ENCODE data around the gene ZDHHC17.
"Not testable (repeated sequence)": the region's sequence is repeated elsewhere in the genome, so short reads cannot be mapped to it uniquely, and the experiment has no call there.

The ZDHHC17 gene, protein sequence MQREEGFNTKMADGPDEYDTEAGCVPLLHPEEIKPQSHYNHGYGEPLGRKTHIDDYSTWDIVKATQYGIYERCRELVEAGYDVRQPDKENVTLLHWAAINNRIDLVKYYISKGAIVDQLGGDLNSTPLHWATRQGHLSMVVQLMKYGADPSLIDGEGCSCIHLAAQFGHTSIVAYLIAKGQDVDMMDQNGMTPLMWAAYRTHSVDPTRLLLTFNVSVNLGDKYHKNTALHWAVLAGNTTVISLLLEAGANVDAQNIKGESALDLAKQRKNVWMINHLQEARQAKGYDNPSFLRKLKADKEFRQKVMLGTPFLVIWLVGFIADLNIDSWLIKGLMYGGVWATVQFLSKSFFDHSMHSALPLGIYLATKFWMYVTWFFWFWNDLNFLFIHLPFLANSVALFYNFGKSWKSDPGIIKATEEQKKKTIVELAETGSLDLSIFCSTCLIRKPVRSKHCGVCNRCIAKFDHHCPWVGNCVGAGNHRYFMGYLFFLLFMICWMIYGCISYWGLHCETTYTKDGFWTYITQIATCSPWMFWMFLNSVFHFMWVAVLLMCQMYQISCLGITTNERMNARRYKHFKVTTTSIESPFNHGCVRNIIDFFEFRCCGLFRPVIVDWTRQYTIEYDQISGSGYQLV

DNA sequence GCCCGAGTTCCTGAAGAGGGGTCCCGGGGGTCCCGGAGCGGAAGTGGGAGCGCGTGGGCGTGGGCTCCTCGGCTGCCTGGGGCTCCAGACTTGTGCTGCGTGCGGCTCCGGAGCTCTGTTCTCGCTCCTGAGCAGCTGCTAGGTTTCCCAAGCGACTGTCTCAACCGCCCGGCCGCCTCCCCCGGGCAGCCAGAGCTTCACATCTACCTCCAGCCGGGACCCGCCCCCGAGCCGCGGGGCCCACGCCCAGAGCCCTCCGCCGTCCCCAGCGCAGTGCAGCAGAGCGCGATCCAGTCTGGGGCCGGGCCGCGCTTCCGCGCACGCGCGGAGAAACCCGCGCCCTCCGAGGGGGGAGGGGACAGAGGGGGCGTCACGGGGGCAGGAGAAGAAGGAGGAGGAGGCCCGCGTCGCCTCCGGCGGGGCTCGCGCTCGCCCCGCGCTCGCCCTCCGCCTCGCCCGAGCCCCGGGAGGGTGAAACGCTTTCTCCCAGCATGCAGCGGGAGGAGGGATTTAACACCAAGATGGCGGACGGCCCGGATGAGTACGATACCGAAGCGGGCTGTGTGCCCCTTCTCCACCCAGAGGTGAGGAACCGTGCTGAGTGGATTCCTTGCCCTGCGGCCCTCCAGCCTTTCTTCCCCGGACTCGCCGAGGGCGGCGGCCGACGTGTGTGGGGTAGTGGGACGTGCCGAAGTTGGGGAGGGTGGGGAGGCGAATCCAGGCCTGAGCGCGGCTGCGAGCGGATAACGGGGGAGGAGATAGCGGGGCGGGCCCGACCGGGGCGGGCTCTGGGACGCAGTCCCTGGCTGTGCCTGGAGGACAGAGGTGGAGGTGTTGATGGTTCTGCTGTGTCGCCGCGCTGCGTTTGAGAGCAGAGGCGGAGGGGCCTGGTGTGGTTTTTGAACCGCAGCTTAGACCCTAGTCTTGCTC lies at the start of gene ZDHHC17:
Gene ZDHHC17 (plus strand): TSS at position 370 of the 930 bp plus-strand sequence. CDS start 122 bp downstream, at position 492.
- peak; percentile 87 to 88 for DNase-seq (ENCODE audit: low read depth in 2 of 2)

DNA sequence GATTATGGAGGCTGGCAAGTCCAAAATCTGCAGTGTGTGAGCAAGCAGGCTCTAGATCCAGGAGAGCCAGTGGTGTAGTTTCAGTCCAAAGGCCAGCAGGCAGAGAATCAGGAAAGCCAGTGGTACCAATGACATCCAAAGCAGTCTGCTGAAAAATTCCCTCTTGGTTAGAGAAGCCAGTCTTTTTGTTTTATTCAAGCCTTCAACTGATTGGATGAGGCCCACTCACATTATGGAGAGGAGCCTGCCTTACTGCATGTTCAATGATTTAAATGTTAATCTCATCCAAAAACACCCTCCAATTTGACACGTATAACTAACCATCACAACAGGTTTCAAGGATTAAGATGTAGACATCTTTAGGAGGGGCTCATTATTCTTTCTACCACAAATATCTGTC lies 49.5 kb upstream of the ZDHHC17 start:
- no peak for DNase-seq (ENCODE audit: low read depth in 2 of 2)

DNA sequence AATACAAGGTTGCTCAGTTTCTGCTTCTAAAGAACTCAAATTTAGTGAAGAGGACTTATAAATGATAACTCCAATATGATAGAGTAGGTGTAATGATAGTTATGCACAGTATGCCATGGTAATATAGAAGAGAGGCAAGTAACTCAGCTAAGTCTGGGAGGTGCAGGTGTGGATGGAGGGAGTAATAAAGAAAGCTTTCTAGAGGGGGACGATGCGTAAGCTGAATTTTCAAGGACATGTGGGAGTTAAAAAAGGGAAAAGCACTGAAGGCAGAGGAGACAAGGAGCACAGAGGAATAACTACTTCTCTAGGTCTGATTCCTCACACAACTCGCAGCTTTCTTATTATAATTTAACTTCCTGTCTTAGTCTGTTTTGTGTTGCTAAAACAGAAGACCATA lies 49.1 kb upstream of the ZDHHC17 start:
- DNase-seq (ENCODE audit: low read depth in 2 of 2), result no peak

DNA sequence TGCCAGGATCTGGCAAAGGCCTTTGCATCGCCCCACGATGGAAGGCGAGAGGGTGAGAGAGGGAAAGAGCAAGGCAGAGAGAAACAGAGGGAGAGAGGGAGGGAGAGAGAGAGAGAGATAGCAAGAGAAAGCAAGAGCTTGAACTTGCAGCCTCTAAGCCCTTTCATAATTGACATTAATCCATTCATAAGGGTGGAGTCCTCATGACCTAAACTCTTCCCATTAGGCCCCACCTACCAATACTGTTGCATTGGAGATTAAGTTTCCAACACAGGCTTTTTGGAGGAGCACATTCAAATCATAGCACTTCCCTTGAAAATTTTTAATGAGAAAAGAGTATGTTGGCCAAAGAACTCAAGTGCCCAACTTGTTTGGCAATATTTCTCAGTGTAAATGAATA lies 48.6 kb upstream of the ZDHHC17 start:
- no peak for DNase-seq (ENCODE audit: low read depth in 2 of 2)

DNA sequence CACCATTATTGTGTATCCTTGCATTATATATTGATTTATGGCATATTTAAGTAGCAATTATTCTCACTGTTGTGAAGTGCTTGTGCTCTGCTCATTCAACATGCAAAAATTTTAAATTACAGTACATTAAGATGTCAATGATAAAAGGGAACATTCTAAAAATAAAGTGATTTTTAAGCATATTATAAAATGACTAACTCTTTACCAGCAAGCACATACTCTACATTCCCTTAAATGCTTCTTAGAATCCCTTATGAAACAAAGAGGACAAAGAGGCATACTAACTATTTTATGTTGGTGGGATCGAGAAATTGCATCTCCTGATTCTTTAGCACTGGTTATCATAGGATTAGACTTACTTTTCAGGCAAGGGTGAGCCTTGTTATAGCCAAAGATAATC lies 46.6 kb upstream of the ZDHHC17 start:
- no peak for DNase-seq (ENCODE audit: low read depth in 2 of 2)

DNA sequence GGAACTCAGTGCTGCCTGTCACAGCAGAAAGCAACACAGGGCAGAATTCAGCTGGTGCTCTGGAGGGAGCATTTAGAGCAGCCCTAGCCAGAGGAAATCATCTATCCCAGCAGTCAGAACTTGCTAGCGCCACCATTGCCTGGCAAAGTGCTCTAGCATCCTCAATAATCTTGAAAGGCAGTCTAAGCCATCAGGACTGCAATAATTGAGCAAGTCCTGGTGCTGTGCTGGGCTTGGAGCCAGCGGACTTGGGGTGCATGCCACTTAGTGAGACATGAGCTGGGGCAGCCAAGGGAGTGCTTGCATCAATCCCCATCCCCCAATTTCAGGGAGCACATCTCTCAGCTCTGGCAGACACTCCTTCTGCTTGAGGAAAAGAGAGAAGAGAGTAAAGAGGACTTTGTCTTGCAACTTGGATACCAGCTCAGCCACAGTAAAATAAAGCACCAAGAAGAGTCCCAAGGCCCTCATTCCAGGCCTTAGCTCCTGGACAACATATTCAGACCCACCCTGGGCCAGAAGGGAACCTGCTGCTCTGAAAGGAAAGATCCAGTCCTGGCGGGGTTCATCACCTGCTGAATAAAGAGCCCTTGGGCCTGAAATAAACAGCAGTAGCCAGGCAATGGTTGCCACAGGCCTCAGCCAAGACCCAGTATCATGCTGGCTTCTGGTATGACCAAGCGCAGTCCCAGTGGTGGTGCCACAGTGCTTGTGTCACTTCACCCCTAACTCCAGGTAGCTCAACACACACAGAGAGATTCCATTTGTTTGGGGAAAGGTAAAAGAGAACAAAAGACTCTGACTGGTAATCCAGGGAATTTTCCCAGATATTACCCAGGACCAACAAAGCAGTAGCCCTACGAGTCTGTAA lies 44.5 kb upstream of the ZDHHC17 start:
- no peak for DNase-seq (ENCODE audit: low read depth in 2 of 2)

DNA sequence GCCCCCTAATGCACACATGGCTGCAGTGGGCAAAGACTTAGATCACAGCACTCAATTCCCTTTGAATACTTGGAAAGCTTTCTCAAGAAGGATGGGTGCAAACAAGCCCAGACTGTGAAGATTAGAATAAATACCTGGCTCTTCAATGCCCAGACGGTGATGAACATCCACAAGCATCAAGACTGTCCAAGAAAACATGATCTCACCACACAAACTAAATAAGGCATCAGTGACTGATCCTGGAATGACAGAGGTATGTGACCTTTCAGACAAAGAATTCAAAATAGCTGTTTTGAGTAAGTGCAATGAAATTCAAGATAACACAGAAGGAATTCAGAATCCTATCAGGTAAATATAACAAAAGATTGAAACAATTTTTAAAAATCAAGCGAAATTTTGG lies 43.8 kb upstream of the ZDHHC17 start:
- DNase-seq (ENCODE audit: low read depth in 2 of 2), result no peak

DNA sequence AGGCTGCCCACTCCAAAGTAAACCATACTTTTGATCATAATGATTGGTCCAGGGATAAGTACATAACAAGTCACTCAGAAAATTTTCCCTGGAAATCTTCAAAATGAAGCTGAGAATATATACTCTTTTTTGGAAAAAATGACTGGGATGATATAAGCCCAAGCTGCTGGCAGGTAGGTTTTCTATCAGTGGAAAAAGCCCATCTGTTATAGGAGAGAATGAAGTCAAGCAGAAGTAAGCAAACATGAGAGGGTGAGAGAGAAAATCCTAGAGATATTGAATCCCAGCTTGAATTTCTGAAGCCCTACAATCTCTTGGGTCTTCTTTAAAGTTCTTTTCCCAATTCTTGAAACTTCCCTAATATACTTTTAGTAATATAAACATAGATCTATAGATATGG lies 37.3 kb upstream of the ZDHHC17 start:
- no peak for DNase-seq (ENCODE audit: low read depth in 2 of 2)

DNA sequence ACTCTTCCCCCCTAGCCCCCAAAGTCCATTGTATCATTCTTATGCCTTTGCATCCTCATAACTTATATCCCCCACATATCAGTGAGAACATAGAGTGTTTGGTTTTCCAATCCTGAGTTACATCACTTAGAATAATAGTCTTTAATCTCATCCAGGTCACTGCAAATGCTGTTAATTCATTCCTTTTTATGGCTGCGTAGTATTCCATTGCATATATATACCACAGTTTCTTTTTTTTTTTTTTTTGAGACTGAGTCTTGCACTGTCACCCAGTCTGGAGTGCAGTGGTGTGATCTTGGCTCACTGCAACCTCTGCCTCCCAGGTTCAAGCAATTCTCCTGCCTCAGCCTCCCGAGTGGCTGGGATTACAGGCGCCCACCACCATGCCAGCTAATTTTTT lies 31.7 kb upstream of the ZDHHC17 start:
- DNase-seq (ENCODE audit: low read depth in 2 of 2), result not testable (repeated sequence)

DNA sequence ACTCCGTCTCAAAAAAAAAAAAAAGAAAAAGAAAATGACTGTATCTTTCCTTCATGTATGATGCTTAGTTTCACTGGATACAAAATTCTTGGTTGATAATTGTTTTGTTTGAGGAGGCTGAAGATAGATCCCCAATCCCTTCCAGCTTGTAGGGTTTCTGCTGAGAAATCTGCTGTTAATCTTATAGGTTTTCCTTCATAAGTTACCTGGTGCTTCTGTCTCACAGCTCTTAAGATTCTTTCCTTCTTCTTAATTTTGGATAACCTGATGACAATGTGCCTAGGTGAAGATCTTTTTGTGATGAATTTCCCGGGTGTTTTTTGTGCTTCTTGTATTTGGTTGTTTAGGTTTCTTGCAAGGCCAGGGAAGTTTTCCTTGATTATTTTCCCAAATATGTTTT lies 26.2 kb upstream of the ZDHHC17 start:
- DNase-seq (ENCODE audit: low read depth in 2 of 2), result not testable (repeated sequence)

DNA sequence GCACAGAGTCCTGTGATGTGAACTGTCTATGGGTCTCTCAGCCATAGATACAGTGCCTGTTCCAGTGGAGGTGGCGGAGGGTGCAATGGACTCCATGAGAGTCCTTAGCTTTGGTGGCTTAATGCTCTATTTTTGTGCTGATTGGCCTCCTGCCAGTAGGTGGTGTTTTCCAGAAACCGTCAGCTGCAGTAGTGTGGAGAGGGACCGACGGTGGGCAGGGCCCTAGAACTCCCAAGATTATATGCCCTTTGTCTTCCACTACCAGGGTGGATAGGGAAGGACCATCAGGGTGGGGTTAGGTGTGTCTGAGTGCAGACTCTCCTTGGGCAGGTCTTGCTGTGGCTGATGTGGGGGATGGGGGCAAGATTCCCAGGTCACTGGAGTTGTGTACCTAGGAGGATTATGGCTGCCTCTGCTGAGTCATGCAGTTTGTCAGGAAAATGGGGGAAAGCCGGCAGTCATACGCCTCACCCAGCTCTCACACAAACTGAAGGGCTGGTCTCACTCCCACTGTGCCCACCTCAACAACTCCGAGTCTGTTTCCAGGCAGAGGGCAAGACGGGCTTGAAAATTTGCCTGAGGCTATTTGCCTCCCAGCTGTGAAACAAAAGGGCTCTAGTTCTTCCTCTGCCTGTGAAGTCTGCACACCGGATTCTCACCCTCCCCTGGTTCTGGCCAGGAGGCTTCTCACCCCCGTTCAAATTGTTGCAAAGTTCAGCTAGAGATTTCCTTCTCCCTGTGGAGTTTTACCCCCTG lies 24.9 kb upstream of the ZDHHC17 start:
- no peak for DNase-seq (ENCODE audit: low read depth in 2 of 2)

DNA sequence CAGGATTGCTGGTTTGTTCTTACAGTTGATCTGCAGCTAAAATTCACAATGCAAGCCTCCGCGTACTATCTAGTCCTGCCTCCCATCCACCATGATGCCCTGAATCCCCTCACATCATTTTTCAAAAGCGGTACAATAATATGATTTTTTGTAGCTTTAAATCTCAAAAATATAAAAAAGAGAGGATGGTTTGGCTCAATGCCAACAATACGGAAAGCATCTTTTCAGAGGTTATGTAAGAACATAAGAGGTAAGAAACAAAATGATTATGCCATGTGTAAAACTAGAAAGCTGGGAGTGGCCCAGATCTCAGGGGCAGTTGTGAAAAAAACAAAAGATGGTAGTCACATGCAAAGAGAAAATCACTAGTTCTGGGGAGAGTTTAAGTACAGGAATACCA lies 24.0 kb upstream of the ZDHHC17 start:
- no peak for DNase-seq (ENCODE audit: low read depth in 2 of 2)

DNA sequence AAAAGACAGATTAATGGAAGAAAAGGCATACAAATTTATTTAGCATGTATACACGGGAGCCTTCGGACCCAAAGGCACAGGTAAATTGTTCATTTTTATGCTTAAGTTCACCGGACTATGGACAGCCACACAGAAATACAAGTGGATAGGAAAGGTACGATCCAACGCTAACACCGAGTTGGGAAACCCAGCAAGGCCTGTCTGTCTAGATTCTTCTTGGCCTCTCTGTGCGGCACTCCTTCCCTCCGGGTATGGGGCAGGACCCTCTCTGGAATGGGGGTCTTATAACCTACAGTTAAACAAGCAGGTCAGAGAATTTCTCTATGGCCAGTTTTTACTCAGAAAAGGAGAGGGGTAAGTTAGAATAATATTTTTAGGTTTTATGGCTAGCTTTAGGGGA lies 23.4 kb upstream of the ZDHHC17 start:
- DNase-seq (ENCODE audit: low read depth in 2 of 2), result no peak

DNA sequence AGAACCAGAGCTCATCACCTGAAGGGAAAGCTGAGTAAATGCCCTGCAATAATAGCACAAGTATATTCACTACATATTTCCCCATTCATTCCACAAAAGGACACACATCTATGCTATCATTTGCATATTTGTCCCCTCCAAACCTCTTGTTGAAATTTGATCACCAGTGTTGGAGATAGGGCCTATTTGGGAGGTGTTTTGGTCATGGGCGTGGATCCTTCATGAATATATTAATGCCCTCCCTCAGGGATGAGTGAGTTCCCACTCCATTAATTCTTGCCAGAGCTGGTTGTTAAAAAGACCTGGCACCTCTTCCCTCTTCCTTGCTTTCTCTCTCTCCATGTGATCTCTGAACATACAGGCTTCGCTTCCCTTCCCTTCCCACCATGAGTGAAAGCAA lies 18.6 kb upstream of the ZDHHC17 start:
- no peak for DNase-seq (ENCODE audit: low read depth in 2 of 2)

DNA sequence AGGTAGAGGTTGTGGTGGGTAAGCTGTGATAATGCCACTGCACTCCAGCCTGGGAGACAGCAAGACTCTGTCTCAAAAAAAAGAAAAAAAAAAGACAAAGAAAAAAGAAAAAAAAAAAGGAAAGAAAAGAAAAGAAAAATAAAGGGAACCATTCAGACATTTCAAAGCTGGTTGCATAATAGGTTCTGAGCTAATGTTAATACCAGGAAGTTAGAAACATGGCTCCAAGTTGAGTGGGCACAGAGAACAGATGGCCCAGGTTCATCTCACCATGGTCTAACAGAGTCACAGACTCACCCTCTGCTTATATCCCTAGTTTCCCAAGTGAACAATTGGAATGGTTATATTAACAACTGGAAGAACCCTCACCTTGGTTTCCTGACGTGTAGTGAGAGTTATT lies 17.4 kb upstream of the ZDHHC17 start:
- no peak for DNase-seq (ENCODE audit: low read depth in 2 of 2)

DNA sequence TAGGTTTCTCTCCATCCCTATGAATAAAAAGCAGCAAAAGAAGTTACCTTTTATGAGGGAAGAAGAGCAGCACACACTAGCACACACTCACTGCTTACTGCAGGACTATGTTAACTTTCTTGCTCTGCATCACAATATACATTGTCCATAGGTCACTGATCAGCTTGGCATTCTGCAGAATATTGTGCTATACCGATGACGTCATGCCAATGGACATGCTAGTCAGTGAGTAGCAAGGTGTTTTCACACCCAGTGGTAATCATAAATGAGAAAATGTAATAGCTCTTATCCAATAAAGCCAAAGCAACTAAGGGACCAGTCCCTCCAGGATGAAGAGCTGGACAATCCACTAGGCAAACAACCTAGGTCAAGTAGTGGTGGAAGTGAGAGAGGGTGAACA lies 16.7 kb upstream of the ZDHHC17 start:
- DNase-seq (ENCODE audit: low read depth in 2 of 2), result no peak

DNA sequence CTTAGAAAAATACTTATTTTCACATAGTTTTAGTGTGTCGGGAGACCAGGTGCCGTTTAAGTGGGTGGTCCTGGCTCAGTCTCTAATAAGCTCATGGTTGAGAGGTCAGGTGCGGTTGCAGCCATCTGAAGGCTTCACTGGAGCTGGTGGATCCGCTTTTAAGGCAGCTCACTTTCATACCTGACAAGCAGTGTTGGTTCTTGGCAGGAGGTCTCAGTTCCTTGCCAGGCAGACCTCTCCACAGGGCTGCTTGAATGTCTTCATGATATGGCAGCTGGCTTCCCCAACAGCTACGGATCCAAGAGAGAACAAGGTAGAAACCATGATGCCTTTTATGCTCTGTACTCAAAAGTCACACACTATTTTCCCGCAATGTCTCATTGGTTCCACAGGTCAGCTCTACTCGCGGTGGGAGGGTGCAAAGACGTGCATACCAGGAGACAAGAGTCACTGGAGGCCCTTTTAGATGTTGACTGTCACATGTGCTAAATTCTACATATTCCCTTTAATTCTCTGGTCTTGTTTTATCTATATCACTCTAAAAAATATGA lies 8.0 kb upstream of the ZDHHC17 start:
- DNase-seq (ENCODE audit: low read depth in 2 of 2), result no peak

DNA sequence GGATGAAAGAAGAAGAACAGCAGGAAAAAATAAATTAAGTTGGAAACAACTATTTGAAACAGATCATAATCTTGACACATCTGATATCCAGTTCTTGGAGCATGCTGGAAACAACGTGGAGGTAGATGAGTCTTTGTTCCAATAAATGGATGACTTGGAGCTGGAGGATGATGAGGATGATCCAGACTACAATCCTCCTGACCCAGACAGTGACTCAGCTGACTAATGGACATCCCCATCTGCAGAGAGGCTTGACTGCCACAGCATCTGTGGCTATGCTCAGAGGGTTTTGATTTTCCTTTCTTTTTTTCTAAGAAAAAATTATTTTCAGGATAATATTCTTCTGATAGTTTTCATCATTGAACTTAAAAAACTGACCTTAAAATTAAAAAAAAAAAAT lies 6.2 kb upstream of the ZDHHC17 start:
- DNase-seq (ENCODE audit: low read depth in 2 of 2), result no peak

DNA sequence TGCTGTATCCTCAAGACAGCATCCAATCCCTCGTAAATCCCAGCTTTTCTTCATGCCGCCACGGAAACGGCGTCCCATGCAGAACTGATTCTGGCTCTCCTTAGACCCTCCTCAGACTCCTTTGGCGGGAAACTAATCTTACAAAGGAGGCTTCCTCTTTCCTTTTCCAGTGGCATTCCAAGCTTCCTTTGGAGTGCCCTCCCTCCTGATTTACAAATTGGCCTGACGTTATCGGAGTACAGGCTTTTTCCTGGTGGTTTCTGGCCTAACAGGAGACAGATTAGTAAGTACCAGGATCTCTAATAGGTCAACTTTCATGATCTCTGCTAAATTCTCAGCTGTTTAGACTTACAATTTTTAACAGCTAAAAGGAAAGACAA lies 1.3 kb upstream of the ZDHHC17 start:
- DNase-seq (ENCODE audit: low read depth in 2 of 2), result no peak

DNA sequence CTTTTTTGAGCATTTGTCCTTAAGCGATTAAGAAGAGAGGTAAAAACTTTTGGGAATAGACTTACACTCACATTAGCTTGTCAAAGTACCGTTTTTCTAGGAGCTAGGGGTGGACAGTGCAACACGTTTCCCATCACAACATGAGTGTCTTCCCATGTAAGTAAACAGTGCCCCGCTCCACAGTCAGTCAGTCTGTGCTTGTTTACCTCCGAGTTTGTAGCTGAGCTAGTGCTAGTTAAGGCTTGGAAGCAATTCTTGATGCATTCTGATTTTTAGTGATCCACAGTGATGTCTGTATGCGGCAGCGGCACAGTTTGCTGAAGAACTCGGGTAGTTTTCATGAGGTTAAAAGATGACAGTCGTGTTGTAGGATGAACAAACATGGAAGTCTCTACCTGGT lies 941 bp downstream of the ZDHHC17 start:
- no peak for DNase-seq (ENCODE audit: low read depth in 2 of 2)

All from stimulated activated CD8-positive, alpha-beta memory T cell treated with anti-CD3 and anti-CD28 coated beads, Interleukin-15, amount 100 ng/mL, for 48 hours (primary cell).